SK-N-SH (cell line): ENCODE data around the gene NOG.

Experiments
- CTCF ChIP-seq: fragments of 200-600 bp; sonication (generic); IDR thresholded peaks from 2 replicates; pipeline ENCODE4 v1.6.1; 2017; ENCODE audit warnings: antibody characterized with exemption, mild to moderate bottlenecking, moderate library complexity
- ELF1 ChIP-seq: IDR thresholded peaks from 2 replicates; pipeline ENCODE4 v1.4.0; 2012
- EZH2phosphoT487 ChIP-seq: fragments of 200-600 bp; sonication (generic); IDR thresholded peaks from 2 replicates; pipeline ENCODE4 v1.6.1; 2017; ENCODE audit warnings: low read depth, mixed run types, mild to moderate bottlenecking, antibody characterized with exemption, moderate library complexity, borderline replicate concordance
- IRF3 ChIP-seq: fragments of 150-350 bp; IDR thresholded peaks from 2 replicates; pipeline ENCODE4 v1.6.1; 2016; ENCODE audit warnings: mild to moderate bottlenecking, low read depth, low read length
- JUND ChIP-seq: IDR thresholded peaks from 2 replicates; pipeline ENCODE4 v1.4.0; 2012
- NRF1 ChIP-seq: IDR thresholded peaks from 2 replicates; pipeline ENCODE4 v1.6.1; 2012; ENCODE audit warnings: low read depth, mild to moderate bottlenecking, low read length
- POLR2AphosphoS5 ChIP-seq: IDR thresholded peaks from 2 replicates; pipeline ENCODE4 v1.6.1; 2012; ENCODE audit warnings: low read depth, low read length
- RAD21 ChIP-seq: IDR thresholded peaks from 2 replicates; pipeline ENCODE4 v1.6.1; 2012; ENCODE audit warnings: mild to moderate bottlenecking, low read length
- REST ChIP-seq: IDR thresholded peaks from 2 replicates; pipeline ENCODE4 v1.6.1; 2012; ENCODE audit warnings: mild to moderate bottlenecking, low read depth, low read length, moderate library complexity
- TAF1 ChIP-seq: IDR thresholded peaks from 2 replicates; pipeline ENCODE4 v1.6.1; 2012; ENCODE audit warnings: low read depth, mild to moderate bottlenecking, low read length, moderate library complexity, borderline replicate concordance
- TEAD4 ChIP-seq: IDR thresholded peaks from 2 replicates; pipeline ENCODE4 v1.4.0; 2012; ENCODE audit warnings: mild to moderate bottlenecking, borderline replicate concordance; ENCODE audit not compliant: insufficient read depth
- USF2 ChIP-seq: fragments of 150-350 bp; IDR thresholded peaks from 2 replicates; pipeline ENCODE4 v1.6.1; 2017; ENCODE audit warnings: antibody characterized with exemption, low read length, low read depth, borderline replicate concordance
- ZBTB33 ChIP-seq: IDR thresholded peaks from 2 replicates; pipeline ENCODE4 v1.4.0; 2012; ENCODE audit warnings: low read depth, borderline replicate concordance

- no peak for TF ChIP-seq CTCF
- TF ChIP-seq TAF1 = no peak
- no peak for TF ChIP-seq IRF3
- TF ChIP-seq REST = no peak
- TF ChIP-seq EZH2phosphoT487 = no peak
- no peak for TF ChIP-seq POLR2AphosphoS5
- TF ChIP-seq JUND = no peak
- no peak for TF ChIP-seq NRF1
- TF ChIP-seq ELF1 = no peak
- no peak for TF ChIP-seq RAD21
- no peak for TF ChIP-seq TEAD4
- no peak for TF ChIP-seq USF2
- TF ChIP-seq ZBTB33 = no peak
These were observed 333 bp upstream of the NOG start for GRCh38 chr17:56593086-56593645.
